ENCODE results near the gene CNPY1.

Gene CNPY1

GRCh38 chr7:155464948-155465739, 81.2 kb downstream of the CNPY1 start:
- no peak for DNase-seq

GRCh38 chr7:155464183-155464582, 82.2 kb downstream of the CNPY1 start:
- DNase-seq = no peak

GRCh38 chr7:155463114-155463811, 83.1 kb downstream of the CNPY1 start:
- no peak for DNase-seq

- DNase-seq = no peak
Observed at GRCh38 chr7:155462163-155462735, 84.1 kb downstream of the CNPY1 start.

GRCh38 chr7:155461631-155462030, 84.7 kb downstream of the CNPY1 start:
- no peak for DNase-seq

GRCh38 chr7:155460926-155461613, 85.3 kb downstream of the CNPY1 start:
- no peak for DNase-seq

- no peak for DNase-seq
Observed at GRCh38 chr7:155459700-155460461, 86.5 kb downstream of the CNPY1 start.

- DNase-seq = no peak
Observed at GRCh38 chr7:155458878-155459699, 87.3 kb downstream of the CNPY1 start.

- no peak for DNase-seq
Observed at GRCh38 chr7:155458111-155458877, 88.1 kb downstream of the CNPY1 start, which contains the start of gene EN2. Gene EN2 (plus strand): TSS chr7:155458129. CDS start chr7:155458378, 249 bp downstream.

GRCh38 chr7:155457544-155458110, 88.7 kb downstream of the CNPY1 start:
- no peak for DNase-seq

GRCh38 chr7:155456738-155457543, 89.4 kb downstream of the CNPY1 start:
- no peak for DNase-seq

GRCh38 chr7:155455776-155456737, 90.3 kb downstream of the CNPY1 start:
- DNase-seq = no peak

GRCh38 chr7:155455132-155455693, 91.1 kb downstream of the CNPY1 start:
- no peak for DNase-seq

- no peak for DNase-seq
Observed at GRCh38 chr7:155454183-155455112, 91.9 kb downstream of the CNPY1 start.

GRCh38 chr7:155453296-155454182, 92.8 kb downstream of the CNPY1 start:
- no peak for DNase-seq

Measured in CD4-positive, alpha-beta T cell treated with Interleukin-21 for 1 hour (primary cell).